Fibroblast of lung (primary cell): ENCODE measurements around the gene ARHGAP45. TPM values are rescaled to one million over a fixed set of nuclear protein-coding genes. Genes with fewer than 3 reads are reported as not detected.

Experiments used
- DNase-seq, 2 donors: peaks; one replicate each; pipeline versions ENCODE4 v3.0.0 to v3.0.0-alpha.2; 2010; ENCODE audit warnings: low read depth in 2 of 2
- H2AFZ ChIP-seq: 2 replicates; pipeline ENCODE4 v1.5.1; 2012; ENCODE audit warnings: low read length, control low read depth, inconsistent platforms
- H3K27ac ChIP-seq: 2 replicates; pipeline ENCODE4 v1.5.1; 2011; ENCODE audit warnings: low read length, control low read depth; ENCODE audit not compliant: insufficient read depth
- H3K27me3 ChIP-seq: 2 replicates; pipeline ENCODE4 v1.5.1; 2011; ENCODE audit warnings: mild to moderate bottlenecking, low read length; ENCODE audit not compliant: control insufficient read depth, insufficient read depth
- H3K36me3 ChIP-seq: 2 replicates; pipeline ENCODE4 v1.5.1; 2011; ENCODE audit warnings: low read length; ENCODE audit not compliant: control insufficient read depth, insufficient read depth
- H3K4me1 ChIP-seq: 2 replicates; pipeline ENCODE4 v1.5.1; 2011; ENCODE audit warnings: low read length; ENCODE audit not compliant: control insufficient read depth, insufficient read depth; ENCODE audit errors: extremely low read depth
- H3K4me2 ChIP-seq: 2 replicates; pipeline ENCODE4 v1.5.1; 2011; ENCODE audit warnings: low read length, control low read depth; ENCODE audit not compliant: insufficient read depth; ENCODE audit errors: extremely low read depth
- H3K4me3 ChIP-seq, 4 experiments: fragments of 200-600 bp in 1 of 4; sonication (generic) in 1 of 4; replicated peaks in 1 of 4; 2 replicates each; pipeline ENCODE4 v1.5.1; 2011 to 2016; ENCODE audit warnings: low read length in 4 of 4, low read depth in 3 of 4, mild to moderate bottlenecking in 3 of 4, control low read depth in 2 of 4, inconsistent platforms in 1 of 4, mixed read lengths in 1 of 4; ENCODE audit not compliant: insufficient read depth in 1 of 4; ENCODE audit errors: control extremely low read depth in 1 of 4
- H3K79me2 ChIP-seq: 2 replicates; pipeline ENCODE4 v1.5.1; 2012; ENCODE audit warnings: mild to moderate bottlenecking, low read length, inconsistent platforms; ENCODE audit not compliant: control insufficient read depth, insufficient read depth
- H3K9ac ChIP-seq: 2 replicates; pipeline ENCODE4 v1.5.1; 2011; ENCODE audit warnings: mild to moderate bottlenecking, low read length, control low read depth; ENCODE audit not compliant: insufficient read depth
- H3K9me3 ChIP-seq: 2 replicates; pipeline ENCODE4 v1.5.1; 2012; ENCODE audit warnings: low read depth, low read length; ENCODE audit not compliant: control insufficient read depth, insufficient read depth
- H4K20me1 ChIP-seq: 2 replicates; pipeline ENCODE4 v1.5.1; 2011; ENCODE audit warnings: low read length; ENCODE audit not compliant: control insufficient read depth, insufficient read depth; ENCODE audit errors: extremely low read depth
- EZH2 ChIP-seq: IDR thresholded peaks from 2 replicates; pipeline ENCODE4 v1.5.1; 2012; ENCODE audit warnings: low read length, control low read depth, mild to moderate bottlenecking; ENCODE audit errors: missing control alignments
- polyA plus RNA-seq, 2 donors: library from polyadenylated mRNA; depleted of rRNA in 1 of 2; stranded (reverse) in 1 of 2; unstranded in 1 of 2; fragments of >200 nt; gene quantifications; 2 replicates each; pipeline ENCODE4 v1.2.1, GENCODE V29; 2011 to 2012; ENCODE audit warnings: missing spikeins in 1 of 2
- total RNA-seq: library from RNA; depleted of rRNA; stranded (reverse); fragments of >200 nt; gene quantifications from 2 replicates; pipeline ENCODE4 v1.2.1, GENCODE V29; 2014
- TF ChIP-seq, protein P1 (sequence below), 2 donors: IDR thresholded peaks in 1 of 2; conservative IDR thresholded peaks in 1 of 2; 1 replicate in 1 of 2; 2 replicates in 1 of 2; pipeline ENCODE4 v1.5.1; 2011 to 2012; ENCODE audit warnings: low read length in 2 of 2, control low read depth in 1 of 2, inconsistent platforms in 1 of 2, low read depth in 1 of 2, mild to moderate bottlenecking in 1 of 2

ARHGAP45 gene
- total and polyA plus RNA-seq, 2 donors (not counting 1 experiment from before 2014, with no cell fraction given) = 0.42 to 1.8 TPM

DNA sequence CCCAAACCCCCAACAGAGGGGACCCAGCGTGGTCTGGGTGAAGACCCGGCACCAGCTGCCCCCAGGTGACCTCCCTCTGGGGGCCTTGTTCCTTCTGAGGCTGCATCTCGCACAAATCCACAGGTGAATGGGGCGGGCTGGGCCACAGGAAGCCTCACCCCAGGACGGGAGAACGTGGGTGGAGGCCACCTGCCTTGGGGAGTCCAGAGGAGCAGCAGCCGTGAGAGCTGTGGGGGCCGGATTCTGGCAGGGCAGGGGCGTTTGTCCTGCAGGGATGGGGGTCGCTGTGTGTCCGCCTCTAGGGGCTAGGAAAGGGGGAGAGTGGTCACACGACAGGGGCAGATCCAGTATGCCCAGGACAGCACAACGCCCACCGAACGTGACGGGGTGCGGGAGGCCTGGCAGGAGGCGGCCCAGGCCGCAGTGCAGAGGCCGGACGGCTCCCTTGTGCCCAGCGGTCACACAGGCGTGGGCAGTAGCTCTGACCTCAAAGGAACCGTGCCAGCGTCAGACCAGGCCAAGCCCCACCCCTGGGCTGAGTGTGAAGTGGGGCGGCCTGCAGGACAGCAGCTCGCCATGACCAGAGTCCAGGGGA is 21.5 kb downstream of the ARHGAP45 start:
- H3K4me1 ChIP-seq = no peaks in the 10 kb centered on the region
- H2AFZ ChIP-seq = no peak overlapping the region
- no peak overlapping the region for H3K9ac ChIP-seq
- no peaks in the 10 kb centered on the region for H3K9me3 ChIP-seq
- H3K36me3 ChIP-seq = peaks cover 24% of the 10 kb centered on the region
- H4K20me1 ChIP-seq = no peaks in the 10 kb centered on the region
- no peak overlapping the region for H3K27ac ChIP-seq
- H3K4me3 ChIP-seq = no peak overlapping the region
- H3K79me2 ChIP-seq = peaks cover 10% of the 10 kb centered on the region
- no peaks in the 10 kb centered on the region for H3K27me3 ChIP-seq
- TF ChIP-seq, protein P1, sequence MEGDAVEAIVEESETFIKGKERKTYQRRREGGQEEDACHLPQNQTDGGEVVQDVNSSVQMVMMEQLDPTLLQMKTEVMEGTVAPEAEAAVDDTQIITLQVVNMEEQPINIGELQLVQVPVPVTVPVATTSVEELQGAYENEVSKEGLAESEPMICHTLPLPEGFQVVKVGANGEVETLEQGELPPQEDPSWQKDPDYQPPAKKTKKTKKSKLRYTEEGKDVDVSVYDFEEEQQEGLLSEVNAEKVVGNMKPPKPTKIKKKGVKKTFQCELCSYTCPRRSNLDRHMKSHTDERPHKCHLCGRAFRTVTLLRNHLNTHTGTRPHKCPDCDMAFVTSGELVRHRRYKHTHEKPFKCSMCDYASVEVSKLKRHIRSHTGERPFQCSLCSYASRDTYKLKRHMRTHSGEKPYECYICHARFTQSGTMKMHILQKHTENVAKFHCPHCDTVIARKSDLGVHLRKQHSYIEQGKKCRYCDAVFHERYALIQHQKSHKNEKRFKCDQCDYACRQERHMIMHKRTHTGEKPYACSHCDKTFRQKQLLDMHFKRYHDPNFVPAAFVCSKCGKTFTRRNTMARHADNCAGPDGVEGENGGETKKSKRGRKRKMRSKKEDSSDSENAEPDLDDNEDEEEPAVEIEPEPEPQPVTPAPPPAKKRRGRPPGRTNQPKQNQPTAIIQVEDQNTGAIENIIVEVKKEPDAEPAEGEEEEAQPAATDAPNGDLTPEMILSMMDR (conservative IDR thresholded peaks at IDR 0.05 in 1 of 2, IDR thresholded peaks at IDR 0.05 in 1 of 2; ENCODE audit: low read depth in 1 of 2, low read length in 2 of 2) = no peak
- no peak for TF ChIP-seq EZH2
- DNase-seq = no peak
- H3K4me2 ChIP-seq = no peak overlapping the region

DNA sequence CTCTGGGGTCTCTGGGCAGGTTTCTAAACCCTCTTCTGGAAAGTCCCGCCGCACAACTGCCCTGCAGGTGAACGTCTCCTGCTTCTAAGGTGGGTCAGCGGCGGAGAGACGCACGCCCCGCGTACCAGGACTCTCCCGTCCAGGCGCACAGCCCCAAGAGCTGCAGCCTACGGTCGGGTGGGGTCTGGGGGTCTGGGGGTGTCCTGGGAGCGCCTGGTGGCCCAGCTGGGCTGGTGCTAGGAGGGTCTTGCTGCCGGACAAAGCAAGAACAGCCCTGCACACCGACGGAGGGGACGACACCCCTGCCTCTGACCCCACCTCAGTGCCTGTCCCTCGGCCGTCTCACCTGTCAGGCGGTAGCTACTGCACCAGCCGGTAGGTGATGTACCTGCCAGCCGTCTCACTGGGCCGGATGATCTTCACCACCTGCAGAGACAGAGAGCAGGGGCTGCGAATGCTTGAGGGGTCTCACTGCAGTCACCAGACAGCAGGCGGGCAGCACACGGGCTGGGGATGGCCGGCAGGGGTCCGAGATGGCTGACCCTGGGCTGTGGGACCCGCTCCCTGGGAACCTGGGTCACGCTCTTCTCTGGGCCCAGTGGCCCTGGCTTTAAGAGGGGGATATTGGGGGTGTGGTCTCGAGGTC is 22.3 kb downstream of the ARHGAP45 start:
- H3K27me3 ChIP-seq = no peaks in the 10 kb centered on the region
- H3K36me3 ChIP-seq = peaks cover 24% of the 10 kb centered on the region
- no peak overlapping the region for H3K4me3 ChIP-seq
- no peak overlapping the region for H3K4me2 ChIP-seq
- H3K4me1 ChIP-seq = peaks cover 5% of the 10 kb centered on the region
- TF ChIP-seq, protein P1 (conservative IDR thresholded peaks at IDR 0.05 in 1 of 2, IDR thresholded peaks at IDR 0.05 in 1 of 2; ENCODE audit: low read depth in 1 of 2, low read length in 2 of 2) = no peak
- no peak for TF ChIP-seq EZH2
- no peak overlapping the region for H2AFZ ChIP-seq
- H3K9ac ChIP-seq = no peak overlapping the region
- H4K20me1 ChIP-seq = no peaks in the 10 kb centered on the region
- no peaks in the 10 kb centered on the region for H3K9me3 ChIP-seq
- no peak overlapping the region for H3K27ac ChIP-seq
- no peak for DNase-seq
- H3K79me2 ChIP-seq = peaks cover 18% of the 10 kb centered on the region

DNA sequence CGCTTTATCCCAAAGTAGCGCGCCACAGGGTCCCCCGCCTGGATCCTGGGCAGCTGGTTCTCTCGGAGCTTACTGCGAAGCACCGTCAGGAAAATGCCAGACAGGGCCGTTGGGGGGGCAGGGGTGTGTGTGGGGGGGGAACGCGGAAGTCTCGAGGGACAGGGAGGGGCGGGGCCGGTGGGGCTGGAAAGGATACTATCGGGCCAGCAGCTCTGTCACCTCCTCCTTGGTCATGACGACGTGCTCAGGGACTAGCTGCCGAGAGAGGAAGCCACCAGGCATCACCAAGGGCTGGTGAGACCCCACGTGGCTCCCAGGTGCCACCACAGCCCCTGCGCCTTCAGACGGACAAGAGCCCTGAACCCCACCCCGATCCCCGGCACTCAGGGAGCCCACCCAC is 22.9 kb downstream of the ARHGAP45 start:
- H3K27ac ChIP-seq = no peak overlapping the region
- H3K36me3 ChIP-seq = peaks cover 24% of the 10 kb centered on the region
- peaks cover 5% of the 10 kb centered on the region for H3K4me1 ChIP-seq
- no peak overlapping the region for H3K9ac ChIP-seq
- no peak for DNase-seq
- no peaks in the 10 kb centered on the region for H3K9me3 ChIP-seq
- peaks cover 24% of the 10 kb centered on the region for H3K79me2 ChIP-seq
- no peak overlapping the region for H2AFZ ChIP-seq
- no peaks in the 10 kb centered on the region for H4K20me1 ChIP-seq
- no peaks in the 10 kb centered on the region for H3K27me3 ChIP-seq
- TF ChIP-seq, protein P1 (conservative IDR thresholded peaks at IDR 0.05 in 1 of 2, IDR thresholded peaks at IDR 0.05 in 1 of 2; ENCODE audit: low read depth in 1 of 2, low read length in 2 of 2) = no peak
- TF ChIP-seq EZH2 = no peak
- no peak overlapping the region for H3K4me2 ChIP-seq
- H3K4me3 ChIP-seq = no peak overlapping the region
